ENCODE data around the gene KRTAP19-8.

- TF ChIP-seq TEAD1 (CRISPR knock-in tag; IDR thresholded peaks at IDR 0.05): no peak
- TF ChIP-seq ZBTB21 (CRISPR knock-in tag; IDR thresholded peaks at IDR 0.05; ENCODE audit: borderline replicate concordance): no peak
- TF ChIP-seq CTCF (IDR thresholded peaks at IDR 0.05): no peak
- no peak for TF ChIP-seq FOXP1 (CRISPR knock-in tag; IDR thresholded peaks at IDR 0.05; ENCODE audit: borderline replicate concordance)
- TF ChIP-seq ZNF416 (CRISPR knock-in tag; IDR thresholded peaks at IDR 0.05): no peak
- TF ChIP-seq PREB (CRISPR knock-in tag; IDR thresholded peaks at IDR 0.05; ENCODE audit: borderline replicate concordance): no peak
- no peak for TF ChIP-seq FOXK1 (CRISPR knock-in tag; IDR thresholded peaks at IDR 0.05)
- no peak for TF ChIP-seq ETV6 (CRISPR knock-in tag; IDR thresholded peaks at IDR 0.05)
- no peak for TF ChIP-seq GABPB1 (CRISPR knock-in tag; IDR thresholded peaks at IDR 0.05)
- TF ChIP-seq JUN (CRISPR knock-in tag; IDR thresholded peaks at IDR 0.05): no peak
- TF ChIP-seq ZNF232 (CRISPR knock-in tag; IDR thresholded peaks at IDR 0.05): no peak
- TF ChIP-seq E2F5 (CRISPR knock-in tag; IDR thresholded peaks at IDR 0.05): no peak
- TF ChIP-seq ZNF263 (CRISPR knock-in tag; IDR thresholded peaks at IDR 0.05; ENCODE audit: low read depth): no peak
- no peak for TF ChIP-seq CBFB (CRISPR knock-in tag; IDR thresholded peaks at IDR 0.05; ENCODE audit: low read depth)
Measured at GRCh38 chr21:31023680-31024079, 14.6 kb downstream of the KRTAP19-8 start.
